Measurements from ENCODE around the gene BIRC3. TPM values are rescaled to one million over a fixed set of nuclear protein-coding genes. Genes with fewer than 3 reads are reported as not detected.

The BIRC3 gene
- total and polyA plus RNA-seq, 2 of the 8 experiments (the other 6 are each of a cell fraction or from before 2014, with no cell fraction given), result 0.08 to 0.20 TPM

DNA sequence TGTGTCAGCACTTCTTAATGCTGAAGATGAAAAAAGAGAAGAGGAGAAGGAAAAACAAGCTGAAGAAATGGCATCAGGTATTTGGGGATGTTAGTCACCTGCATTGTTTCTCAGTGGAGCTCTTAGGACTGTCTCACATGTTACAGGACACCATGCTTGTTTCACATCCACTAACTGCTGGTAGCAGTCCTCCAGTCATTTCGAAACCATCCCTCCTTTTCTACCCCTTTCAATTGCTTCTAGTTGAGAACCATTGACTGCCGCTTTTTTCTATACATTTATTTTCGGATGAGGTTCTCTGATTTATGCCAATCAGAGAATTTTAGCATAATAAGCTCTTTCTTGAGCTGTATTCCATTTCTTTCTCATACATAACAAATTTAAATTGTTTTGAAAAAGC lies 51.2 kb downstream of the BIRC3 start:
- no peaks in the 10 kb centered on the region for H3K27me3 ChIP-seq (replicated peaks in 1 of 4; ENCODE audit: control insufficient read depth in 3 of 4, extremely low read depth in 1 of 4, insufficient read depth in 3 of 4, low read length in 3 of 4)
- ChIA-PET POLR2A (ENCODE audit: partially characterized antibody) (no interaction called here), CTCF (ENCODE audit: partially characterized antibody) (interaction anchor here (0.6 to 1.2 kb wide), 3 partner anchors 17 to 150 kb away, joined by 3 to 4 read pairs (median 3); no protein-coding TSS in a partner anchor)
- H4K8ac ChIP-seq (ENCODE audit: extremely low read depth, insufficient read depth, low read length), result no peak overlapping the region
- H3K23me2 ChIP-seq (ENCODE audit: low read depth, low read length), result no peaks in the 10 kb centered on the region
- H3K9ac ChIP-seq (replicated peaks in 1 of 4; ENCODE audit: extremely low read depth in 1 of 4, low read depth in 3 of 4, low read length in 3 of 4), result no peak overlapping the region
- H3K4me3 ChIP-seq (ENCODE audit: extremely low read depth in 1 of 4, insufficient read depth in 2 of 4, low read depth in 3 of 4, low read length in 4 of 4), result no peak overlapping the region
- H2BK120ac ChIP-seq (replicated peaks; ENCODE audit: low read depth, low read length), result no peak overlapping the region
- H3K79me2 ChIP-seq (ENCODE audit: control insufficient read depth in 1 of 2, insufficient read depth in 2 of 2, low read length in 2 of 2), result no peaks in the 10 kb centered on the region
- no peak overlapping the region for H3K4ac ChIP-seq (replicated peaks; ENCODE audit: insufficient read length, low read depth, low read length)
- H3K27ac ChIP-seq (ENCODE audit: low read depth, low read length), result no peak overlapping the region
- H3K18ac ChIP-seq (ENCODE audit: extremely low read depth, low read length), result no peak overlapping the region
- H4K91ac ChIP-seq (replicated peaks; ENCODE audit: insufficient read length, low read length), result no peak overlapping the region
- no peak overlapping the region for H3K14ac ChIP-seq (ENCODE audit: insufficient read length)
- H2BK12ac ChIP-seq (ENCODE audit: low read depth, low read length), result no peak overlapping the region
- H4K20me1 ChIP-seq (replicated peaks in 1 of 2; ENCODE audit: control insufficient read depth in 1 of 2, insufficient read depth in 2 of 2, low read length in 2 of 2), result no peaks in the 10 kb centered on the region
- no peak overlapping the region for H2BK15ac ChIP-seq (ENCODE audit: low read length)
- no peak overlapping the region for H2AK5ac ChIP-seq (ENCODE audit: low read depth, low read length)
- H3K56ac ChIP-seq (replicated peaks; ENCODE audit: insufficient read length, low read depth, low read length), result no peak overlapping the region
- no peak overlapping the region for H3K23ac ChIP-seq (ENCODE audit: insufficient read length)
- no peaks in the 10 kb centered on the region for H3K79me1 ChIP-seq (ENCODE audit: low read depth, low read length)
- peaks cover 0 to 25% (median 10%) of the 10 kb centered on the region in 4 experiments; a peak in 7 of 8 replicates for H3K36me3 ChIP-seq (ENCODE audit: control insufficient read depth in 2 of 4, insufficient read depth in 4 of 4, low read length in 3 of 4)
- WGBS, 2 experiments (ENCODE audit: extremely low coverage in 1 of 2, insufficient coverage in 1 of 2, insufficient read length in 1 of 2, insufficient replicate concordance in 2 of 2, low coverage in 1 of 2, low lambda C conversion rate in 2 of 2, missing lambda C conversion rate in 1 of 2), result 88% methylated on average over 3 of the region's 3 CpGs; no CpG with 5 or more reads in 1 of the 2 experiments
- no peak overlapping the region for H2AFZ ChIP-seq (ENCODE audit: low read length)
- no peak overlapping the region for H3K4me2 ChIP-seq (ENCODE audit: insufficient read depth in 1 of 2, low read depth in 2 of 2, low read length in 2 of 2)
- FAIRE-seq, result no peak
- no peaks in the 10 kb centered on the region for H3K4me1 ChIP-seq (replicated peaks in 1 of 4; ENCODE audit: control insufficient read depth in 3 of 4, insufficient read depth in 4 of 4, low read length in 3 of 4)
- DNase-seq (ENCODE audit: low read depth in 1 of 2, low spot score in 2 of 2), result no peak
- H4K5ac ChIP-seq (ENCODE audit: insufficient read length, low read depth, low read length), result no peak overlapping the region
- no peak overlapping the region for H2BK5ac ChIP-seq (ENCODE audit: low read depth, low read length)
- H2BK20ac ChIP-seq (ENCODE audit: low read length), result no peak overlapping the region
- no peaks in the 10 kb centered on the region for H3K9me3 ChIP-seq (ENCODE audit: insufficient read depth in 2 of 2, low read depth in 1 of 2, low read length in 1 of 2)
- TF ChIP-seq ATF3 (IDR thresholded peaks at IDR 0.05; ENCODE audit: insufficient read depth, low read depth, low read length) (no peak), RNF2 (IDR thresholded peaks at IDR 0.05; ENCODE audit: borderline replicate concordance, low read depth, low read length, missing control alignments, poor library complexity, severe bottlenecking) (no peak), SRF (IDR thresholded peaks at IDR 0.05; ENCODE audit: low read depth, low read length) (no peak), NRF1 (IDR thresholded peaks at IDR 0.05; ENCODE audit: low read depth, low read length) (no peak), RAD21 (IDR thresholded peaks at IDR 0.05 in 1 of 2, conservative IDR thresholded peaks at IDR 0.05 in 1 of 2; ENCODE audit: low read depth in 2 of 2, low read length in 2 of 2) (no peak), USF2 (IDR thresholded peaks at IDR 0.05; ENCODE audit: low read length) (no peak)
